Measurements from ENCODE around the gene ITLN1. TPM values are rescaled to one million over a fixed set of nuclear protein-coding genes. Genes with fewer than 3 reads are reported as not detected.
A peak's percentile ranks its signal among the peaks of the same experiment; 100 is the strongest.

The ITLN1 gene
- total and polyA plus RNA-seq, 2 experiments from 2014 or later = 0.34 TPM; not detected in 1

DNA sequence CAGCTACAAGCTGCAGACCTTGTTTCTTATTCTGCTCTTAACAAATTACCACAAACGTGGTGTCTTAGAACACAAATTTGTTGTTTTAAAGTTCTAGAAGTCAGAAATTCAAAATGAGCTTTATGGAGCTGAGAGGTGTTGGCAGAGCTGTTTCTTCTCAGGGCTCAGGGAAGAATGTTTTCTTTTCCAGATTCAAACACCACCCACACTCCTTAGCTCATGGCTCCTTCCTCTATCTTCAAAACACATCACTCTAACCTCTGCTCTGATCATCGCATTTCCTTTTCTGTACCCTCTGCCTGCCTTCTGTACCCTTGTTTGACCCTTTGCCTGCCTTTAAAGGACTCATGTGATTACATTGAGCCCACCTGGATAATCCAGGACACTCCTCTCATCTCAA is 26.9 kb upstream of the ITLN1 start:
- TF ChIP-seq, protein P1, sequence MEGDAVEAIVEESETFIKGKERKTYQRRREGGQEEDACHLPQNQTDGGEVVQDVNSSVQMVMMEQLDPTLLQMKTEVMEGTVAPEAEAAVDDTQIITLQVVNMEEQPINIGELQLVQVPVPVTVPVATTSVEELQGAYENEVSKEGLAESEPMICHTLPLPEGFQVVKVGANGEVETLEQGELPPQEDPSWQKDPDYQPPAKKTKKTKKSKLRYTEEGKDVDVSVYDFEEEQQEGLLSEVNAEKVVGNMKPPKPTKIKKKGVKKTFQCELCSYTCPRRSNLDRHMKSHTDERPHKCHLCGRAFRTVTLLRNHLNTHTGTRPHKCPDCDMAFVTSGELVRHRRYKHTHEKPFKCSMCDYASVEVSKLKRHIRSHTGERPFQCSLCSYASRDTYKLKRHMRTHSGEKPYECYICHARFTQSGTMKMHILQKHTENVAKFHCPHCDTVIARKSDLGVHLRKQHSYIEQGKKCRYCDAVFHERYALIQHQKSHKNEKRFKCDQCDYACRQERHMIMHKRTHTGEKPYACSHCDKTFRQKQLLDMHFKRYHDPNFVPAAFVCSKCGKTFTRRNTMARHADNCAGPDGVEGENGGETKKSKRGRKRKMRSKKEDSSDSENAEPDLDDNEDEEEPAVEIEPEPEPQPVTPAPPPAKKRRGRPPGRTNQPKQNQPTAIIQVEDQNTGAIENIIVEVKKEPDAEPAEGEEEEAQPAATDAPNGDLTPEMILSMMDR (IDR thresholded peaks at IDR 0.05; ENCODE audit: low read depth, low read length) = no peak
- Histone ChIP-seq H3K9me3 (ENCODE audit: low read depth) (no peaks in the 10 kb centered on the region), H3K4me3 (no peak overlapping the region), H3K27ac (no peak overlapping the region), H3K36me3 (no peaks in the 10 kb centered on the region), H3K4me1 (ENCODE audit: low read depth) (peaks cover 4% of the 10 kb centered on the region), H3K27me3 (peaks cover 6% of the 10 kb centered on the region)
- no peak for DNase-seq (ENCODE audit: low read depth in 1 of 2, low spot score in 1 of 2)

DNA sequence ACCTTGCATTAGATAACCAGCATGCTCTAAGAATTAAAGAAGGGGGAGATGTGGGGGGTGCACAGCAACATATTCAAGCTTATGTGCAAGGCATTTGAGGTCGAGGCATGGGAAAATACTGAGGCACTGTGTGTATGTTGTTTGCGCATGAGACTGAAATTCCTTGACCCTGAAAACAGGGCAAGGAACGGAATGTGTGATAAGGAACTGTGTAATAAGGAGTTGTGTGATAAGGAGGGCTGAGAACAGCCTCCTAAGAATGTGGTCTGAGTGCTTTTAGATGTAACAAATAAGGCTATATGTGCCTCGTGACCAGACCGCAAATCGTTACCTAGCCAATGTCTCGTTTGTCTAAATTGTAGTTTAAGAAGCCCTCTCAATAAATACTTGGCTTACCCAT is 26.5 kb upstream of the ITLN1 start:
- Histone ChIP-seq H3K4me1 (ENCODE audit: low read depth) (peaks cover 4% of the 10 kb centered on the region), H3K4me3 (no peak overlapping the region), H3K36me3 (no peaks in the 10 kb centered on the region), H3K9me3 (ENCODE audit: low read depth) (no peaks in the 10 kb centered on the region), H3K27ac (peak overlapping the region; percentile 59), H3K27me3 (peaks cover 6% of the 10 kb centered on the region)
- peak; percentile 39 to 99 for DNase-seq (ENCODE audit: low read depth in 1 of 2, low spot score in 1 of 2)
- TF ChIP-seq, protein P1 (IDR thresholded peaks at IDR 0.05; ENCODE audit: low read depth, low read length) = no peak

DNA sequence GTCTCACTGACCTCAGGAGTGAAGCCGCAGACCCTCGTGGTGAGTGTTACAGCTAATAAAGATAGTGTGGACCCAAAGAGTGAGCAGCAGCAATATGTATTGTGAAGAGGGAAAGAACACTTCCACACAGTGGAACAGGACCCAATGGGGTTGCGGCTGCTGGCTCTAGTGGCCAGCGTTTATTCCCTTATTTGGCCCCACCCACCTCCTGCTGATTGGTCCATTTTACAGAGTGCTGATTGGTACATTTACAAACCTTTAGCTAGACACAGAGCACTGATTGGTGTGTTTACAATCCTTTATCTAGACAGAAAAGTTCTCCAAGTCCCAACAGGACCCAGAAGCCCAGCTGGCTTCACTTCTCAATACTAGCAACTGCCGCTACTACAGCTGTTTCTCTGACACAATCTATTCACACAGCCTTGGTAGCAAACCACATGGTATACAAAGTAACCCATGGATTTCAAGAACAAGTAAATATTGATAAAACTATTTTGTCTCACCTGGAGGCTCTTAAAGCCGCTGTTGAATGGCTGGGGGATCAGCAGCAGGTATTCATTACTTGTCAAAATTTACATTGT is 25.3 kb upstream of the ITLN1 start:
- no peaks in the 10 kb centered on the region for H3K27me3 ChIP-seq
- H3K36me3 ChIP-seq = no peaks in the 10 kb centered on the region
- no peak for DNase-seq (ENCODE audit: low read depth in 1 of 2, low spot score in 1 of 2)
- no peaks in the 10 kb centered on the region for H3K9me3 ChIP-seq (ENCODE audit: low read depth)
- no peak overlapping the region for H3K27ac ChIP-seq
- TF ChIP-seq, protein P1 (IDR thresholded peaks at IDR 0.05; ENCODE audit: low read depth, low read length) = no peak
- H3K4me3 ChIP-seq = no peak overlapping the region
- H3K4me1 ChIP-seq (ENCODE audit: low read depth) = peaks cover 8% of the 10 kb centered on the region

DNA sequence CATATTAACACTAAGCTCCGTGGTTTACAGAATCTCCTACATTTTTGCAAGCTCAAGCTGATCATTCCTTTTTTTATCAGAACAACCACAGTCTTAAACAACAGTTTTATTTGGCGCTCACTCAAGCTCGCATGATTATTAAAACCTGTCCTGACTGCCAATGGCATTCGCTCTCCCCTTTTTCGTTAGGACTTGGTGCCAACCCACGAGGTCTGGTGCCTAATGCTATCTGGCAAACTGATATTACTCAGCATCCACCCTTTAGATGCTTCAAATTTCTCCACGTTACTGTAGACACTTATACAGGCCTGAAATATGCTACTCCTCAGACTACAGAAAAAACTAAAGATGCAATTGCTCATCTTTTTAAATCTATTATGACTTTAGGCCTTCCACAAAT is 23.0 kb upstream of the ITLN1 start:
- Histone ChIP-seq H3K9me3 (ENCODE audit: low read depth) (no peaks in the 10 kb centered on the region), H3K27ac (no peak overlapping the region), H3K27me3 (no peaks in the 10 kb centered on the region), H3K4me1 (ENCODE audit: low read depth) (peaks cover 18% of the 10 kb centered on the region), H3K36me3 (no peaks in the 10 kb centered on the region), H3K4me3 (no peak overlapping the region)
- peak in 1 of 2 donors; percentile 96 for DNase-seq (ENCODE audit: low read depth in 1 of 2, low spot score in 1 of 2)
- TF ChIP-seq, protein P1 (IDR thresholded peaks at IDR 0.05; ENCODE audit: low read depth, low read length) = no peak

DNA sequence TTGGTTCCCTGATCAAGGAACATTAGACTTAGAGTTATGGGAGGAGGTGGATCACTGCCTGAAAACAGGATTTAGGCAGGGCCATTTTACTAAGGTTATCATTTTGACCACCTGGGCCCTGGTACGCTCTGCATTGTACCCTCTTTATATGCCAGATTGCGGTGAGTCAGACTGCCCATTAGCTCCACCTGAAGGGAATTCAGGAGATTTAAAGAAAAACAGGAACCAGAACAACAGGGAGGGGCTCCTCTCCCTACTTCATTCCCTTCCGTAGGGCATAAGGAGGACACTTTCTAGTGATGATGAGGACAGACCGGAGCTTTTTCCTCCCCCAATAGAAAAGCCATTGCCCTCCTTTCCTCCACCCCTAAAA is 20.6 kb upstream of the ITLN1 start:
- peaks cover 13% of the 10 kb centered on the region for H3K4me1 ChIP-seq (ENCODE audit: low read depth)
- no peaks in the 10 kb centered on the region for H3K9me3 ChIP-seq (ENCODE audit: low read depth)
- no peaks in the 10 kb centered on the region for H3K27me3 ChIP-seq
- no peaks in the 10 kb centered on the region for H3K36me3 ChIP-seq
- TF ChIP-seq, protein P1 (IDR thresholded peaks at IDR 0.05; ENCODE audit: low read depth, low read length) = no peak
- peak overlapping the region; percentile 66 for H3K27ac ChIP-seq
- no peak for DNase-seq (ENCODE audit: low read depth in 1 of 2, low spot score in 1 of 2)
- H3K4me3 ChIP-seq = no peak overlapping the region

Measured in cardiac muscle cell (in vitro differentiated cells and primary cell).